Dedifferentiated amniotic fluid mesenchymal stem cell (primary cell): ENCODE data around the gene PFKL.
"Not testable (repeated sequence)": the region's sequence is repeated elsewhere in the genome, so short reads cannot be mapped to it uniquely, and the experiment has no call there.

Source experiments
- DNase-seq: peaks from one replicate; pipeline ENCODE4 v3.0.0-alpha.2; 2016; ENCODE audit errors: extremely low spot score

The PFKL gene

DNA sequence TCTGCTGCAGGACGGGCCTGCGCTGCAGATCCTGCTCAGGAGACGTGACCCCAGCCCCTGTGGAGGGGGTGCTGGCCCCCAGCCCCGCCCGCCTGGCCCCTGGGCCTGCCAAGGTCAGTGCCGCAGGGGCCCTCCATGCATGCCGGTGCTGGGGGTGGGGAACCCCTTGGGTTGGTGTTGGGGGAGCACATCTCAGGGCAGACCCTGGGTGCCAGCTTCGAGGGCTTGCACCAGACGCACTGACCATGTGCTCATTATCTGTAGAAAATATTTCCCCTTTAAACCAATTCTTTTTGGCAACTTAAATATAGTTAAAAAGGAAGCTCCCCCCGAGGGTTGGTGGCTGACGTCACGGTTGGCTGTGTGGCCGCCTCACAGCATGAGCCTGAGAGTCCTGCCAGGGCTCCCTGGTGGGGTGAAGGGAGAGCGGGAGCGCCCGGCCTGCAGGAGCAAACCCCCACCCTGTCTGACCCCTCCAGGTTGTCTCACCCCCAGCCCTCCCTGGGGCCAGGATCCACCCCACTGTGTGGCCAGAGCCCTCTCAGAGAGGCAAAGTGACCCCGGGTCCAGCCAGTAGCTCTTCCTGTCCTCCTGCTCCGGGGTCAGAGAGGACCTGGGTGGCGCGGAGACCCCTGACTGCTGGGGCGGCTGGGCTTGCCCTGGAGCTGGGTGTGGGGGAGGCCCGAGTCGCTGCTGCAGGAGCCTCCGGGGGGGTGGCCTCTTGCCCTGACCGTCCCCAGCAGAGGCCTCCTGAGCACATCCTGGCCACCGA lies 5.3 kb upstream of the PFKL start:
- no peak for DNase-seq

DNA sequence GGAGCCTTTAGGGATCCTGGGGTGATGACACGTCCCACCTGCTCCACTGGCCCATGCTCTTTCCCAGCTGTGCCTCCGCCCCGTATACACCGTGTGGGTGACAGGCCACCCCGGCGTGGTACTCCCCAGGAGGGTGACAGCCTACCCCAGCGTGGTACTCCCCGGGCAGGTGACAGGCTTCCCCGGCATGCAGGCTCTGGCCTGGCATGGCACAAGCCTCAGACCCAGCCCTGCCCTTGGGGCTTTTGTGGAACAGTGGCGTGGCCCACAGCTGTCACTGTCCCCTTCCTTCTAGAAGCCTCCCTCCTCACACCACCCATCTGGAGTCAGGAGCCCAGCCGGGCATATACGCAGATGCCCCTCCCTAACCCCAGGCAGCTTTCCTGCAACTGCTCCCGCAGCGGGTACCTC lies 4.7 kb upstream of the PFKL start:
- DNase-seq, result no peak

DNA sequence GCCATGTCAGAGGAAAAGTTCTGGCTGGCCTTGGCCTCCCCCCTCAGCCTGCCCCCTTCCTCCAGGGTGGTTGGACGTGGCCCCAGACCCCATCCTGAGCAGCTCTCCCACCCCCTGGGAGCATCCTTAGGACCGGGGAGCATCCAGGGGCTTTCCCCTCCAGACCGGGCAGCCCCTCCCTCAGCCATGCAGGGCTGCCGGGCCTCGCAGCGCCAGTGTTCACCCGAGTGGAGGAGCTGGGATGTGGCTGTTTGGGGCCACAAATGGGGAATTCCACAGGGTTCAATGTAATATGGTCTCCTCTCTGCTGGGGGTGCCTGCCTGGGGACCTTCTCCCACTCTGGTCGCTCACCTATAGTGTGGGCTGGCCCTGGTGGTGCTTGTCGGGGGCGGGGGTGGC lies 4.2 kb upstream of the PFKL start:
- DNase-seq, result no peak

DNA sequence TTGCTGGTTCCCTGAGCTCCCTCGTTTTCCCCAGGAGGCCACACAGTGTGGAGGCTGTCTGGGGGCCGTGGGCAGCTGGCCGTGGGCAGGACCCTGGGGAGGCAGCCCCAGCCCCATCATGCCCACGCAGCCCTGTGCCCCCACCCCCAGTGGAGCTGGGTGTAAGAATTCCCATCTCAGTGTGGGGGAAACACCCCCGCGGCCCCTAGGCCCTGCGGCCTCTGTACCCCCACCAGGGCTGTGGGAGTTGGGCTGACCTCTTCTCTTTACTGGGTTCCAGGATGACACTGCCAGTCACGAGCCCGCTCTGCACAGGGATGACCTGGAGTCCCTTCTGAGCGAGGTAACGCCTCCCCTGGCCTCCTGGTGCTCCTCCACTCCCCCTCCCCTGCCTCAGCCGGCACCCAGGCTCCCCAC lies 3.7 kb upstream of the PFKL start:
- no peak for DNase-seq

DNA sequence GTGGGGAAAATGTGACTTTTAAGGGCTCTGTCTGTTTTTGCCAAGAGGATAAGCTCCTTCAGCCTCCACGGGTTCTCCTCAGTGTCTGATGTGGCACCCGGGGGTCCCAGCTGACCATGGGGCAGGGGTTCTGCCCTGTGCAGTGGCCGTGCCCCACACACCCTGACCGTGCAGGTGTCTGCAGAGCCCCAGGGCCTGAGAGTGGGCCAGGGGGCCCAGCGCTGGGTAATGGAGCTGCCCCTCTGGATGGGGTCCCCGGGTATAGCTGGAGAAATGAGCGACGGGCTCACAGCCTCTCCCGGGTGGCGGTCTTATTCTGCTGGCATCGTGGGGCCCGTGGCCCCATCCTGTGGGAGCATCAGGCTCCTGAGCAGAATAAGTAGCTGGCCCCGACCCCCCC lies 2.9 kb upstream of the PFKL start:
- DNase-seq, result no peak

DNA sequence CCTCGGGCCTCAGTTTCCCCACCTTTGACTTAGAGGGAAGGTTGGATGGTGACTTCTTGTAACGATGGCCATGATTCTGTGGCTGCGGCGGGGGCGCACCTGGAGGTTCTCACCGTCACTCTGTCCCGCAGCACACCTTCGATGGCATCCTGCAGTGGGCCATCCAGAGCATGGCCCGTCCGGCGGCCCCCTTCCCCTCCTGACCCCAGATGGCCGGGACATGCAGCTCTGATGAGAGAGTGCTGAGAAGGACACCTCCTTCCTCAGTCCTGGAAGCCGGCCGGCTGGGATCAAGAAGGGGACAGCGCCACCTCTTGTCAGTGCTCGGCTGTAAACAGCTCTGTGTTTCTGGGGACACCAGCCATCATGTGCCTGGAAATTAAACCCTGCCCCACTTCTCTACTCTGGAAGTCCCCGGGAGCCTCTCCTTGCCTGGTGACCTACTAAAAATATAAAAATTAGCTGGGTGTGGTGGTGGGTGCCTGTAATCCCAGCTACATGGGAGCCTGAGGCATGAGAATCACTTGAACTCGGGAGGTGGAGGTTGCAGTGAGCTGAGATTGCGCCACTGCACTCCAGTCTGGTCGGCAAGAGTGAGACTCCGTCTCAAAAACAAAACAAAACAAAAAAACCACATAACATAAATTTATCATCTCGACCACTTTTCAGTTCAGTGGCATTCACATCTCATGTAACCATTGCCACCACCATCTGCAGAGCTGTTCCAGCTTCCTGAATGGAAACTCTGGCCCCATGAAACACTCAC lies 2.1 kb upstream of the PFKL start:
- DNase-seq, result peak; percentile 76

DNA sequence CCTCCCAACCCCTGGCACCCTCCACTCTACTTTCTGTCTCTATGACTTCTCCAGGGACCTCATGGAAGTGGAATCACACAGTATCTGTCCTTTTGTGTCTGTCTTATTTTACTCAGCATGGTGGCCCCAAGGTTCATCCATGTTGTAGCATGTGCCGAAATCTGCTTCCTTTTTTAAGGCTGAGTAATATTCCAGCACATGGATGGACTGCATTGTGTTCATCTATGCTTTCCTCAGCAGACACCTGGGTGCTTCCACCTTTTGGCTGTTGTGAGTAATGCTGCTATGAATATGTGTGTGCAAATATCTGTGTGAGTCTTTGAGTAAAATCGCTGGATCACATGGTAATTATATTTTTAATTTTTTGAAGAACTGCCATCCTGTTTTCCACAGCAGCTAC lies 1.6 kb upstream of the PFKL start:
- no peak for DNase-seq

DNA sequence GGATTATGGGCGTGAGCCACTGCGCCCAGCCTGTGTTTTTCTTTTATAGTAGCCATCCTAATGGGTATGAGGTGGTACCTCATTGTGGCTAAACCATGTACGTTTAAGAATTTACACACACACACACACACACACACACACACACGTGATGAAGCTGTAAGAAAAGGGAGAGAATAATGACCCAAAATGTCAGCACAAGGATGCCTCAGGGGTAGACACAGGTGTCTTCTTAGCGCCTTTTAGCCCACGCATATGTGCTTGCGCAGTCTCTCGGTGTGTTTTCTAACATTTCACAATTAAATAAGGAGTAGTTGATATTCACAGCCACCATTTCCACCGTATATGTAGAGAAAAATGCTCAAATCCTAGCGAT lies 782 bp upstream of the PFKL start:
- no peak for DNase-seq

DNA sequence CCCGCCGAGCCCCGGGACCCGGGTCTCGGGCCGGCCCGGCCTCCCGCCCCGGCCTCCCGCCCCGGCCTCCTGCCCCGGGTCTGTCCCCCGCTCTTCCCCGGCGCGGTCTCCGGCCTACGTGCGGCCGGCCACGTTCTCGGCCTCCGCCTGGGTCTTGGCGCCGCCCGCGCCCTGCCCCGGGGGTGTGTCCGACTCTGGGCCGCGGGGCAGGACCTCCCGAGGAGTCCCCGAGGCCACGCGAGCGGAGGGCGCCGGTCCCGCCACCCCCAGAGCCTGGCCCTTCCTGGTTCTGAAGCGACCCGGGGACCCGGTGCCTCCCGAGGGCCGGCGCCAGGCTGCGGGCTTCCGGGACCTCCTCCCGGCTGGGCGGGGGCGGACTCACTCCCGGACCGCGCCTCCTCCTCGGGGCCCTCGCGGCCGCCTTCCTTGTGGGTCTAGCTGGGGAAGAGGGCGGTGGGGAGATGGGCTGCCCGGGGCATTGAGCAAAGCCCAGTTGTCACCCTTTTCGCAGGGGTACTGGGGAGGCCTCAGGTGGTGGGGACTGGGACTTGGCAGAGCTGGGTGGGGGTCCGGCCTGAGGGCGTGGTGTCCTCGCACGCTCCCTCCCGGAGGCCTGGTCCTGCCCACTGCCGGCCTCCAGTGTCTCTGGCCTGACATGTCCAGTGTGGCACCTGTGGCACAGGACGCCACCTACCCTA lies 558 bp downstream of the PFKL start:
- peak; percentile 39 for DNase-seq

DNA sequence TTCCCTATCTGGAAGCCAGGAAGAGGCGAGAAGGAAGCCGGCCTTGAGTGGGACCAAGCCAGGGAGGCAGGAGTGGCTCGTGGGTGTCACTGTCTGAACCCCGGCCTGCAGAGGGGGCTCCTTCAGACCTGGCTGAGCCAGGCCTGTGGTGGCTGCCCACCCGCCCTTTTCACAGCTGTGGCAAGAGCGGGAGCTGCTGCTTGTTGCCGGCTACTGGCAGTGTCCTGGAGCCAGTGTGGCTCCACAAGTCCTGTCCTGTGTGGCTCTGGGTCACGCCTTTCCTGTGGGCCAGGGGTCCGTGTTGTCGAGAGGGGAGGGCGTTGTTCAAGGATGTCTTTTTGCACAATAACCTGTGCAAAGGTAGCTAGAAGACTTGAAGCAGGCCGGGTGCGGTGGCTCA lies 1.3 kb downstream of the PFKL start:
- no peak for DNase-seq

DNA sequence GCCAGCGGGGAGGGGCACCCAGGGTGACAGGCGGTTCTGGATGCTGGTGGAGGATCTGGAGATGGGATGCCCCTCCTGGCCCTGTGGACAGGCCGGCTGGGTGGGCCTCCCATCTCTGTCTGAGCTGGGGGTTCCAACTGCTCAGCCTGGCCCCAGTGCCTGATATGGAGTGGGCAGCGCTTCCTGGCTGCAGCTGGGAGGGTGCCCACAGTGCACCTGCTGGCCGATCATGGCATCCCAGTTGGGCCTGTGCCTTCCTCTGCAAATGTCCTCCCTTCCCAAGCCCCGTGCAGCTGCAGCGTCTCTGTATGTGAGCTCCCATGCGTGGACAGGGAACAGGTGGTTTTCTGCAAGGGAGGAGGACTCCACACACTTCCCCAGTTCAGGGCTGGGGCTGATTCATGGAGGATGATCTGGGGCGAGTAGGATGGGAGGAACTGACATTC lies 2.1 kb downstream of the PFKL start:
- no peak for DNase-seq

DNA sequence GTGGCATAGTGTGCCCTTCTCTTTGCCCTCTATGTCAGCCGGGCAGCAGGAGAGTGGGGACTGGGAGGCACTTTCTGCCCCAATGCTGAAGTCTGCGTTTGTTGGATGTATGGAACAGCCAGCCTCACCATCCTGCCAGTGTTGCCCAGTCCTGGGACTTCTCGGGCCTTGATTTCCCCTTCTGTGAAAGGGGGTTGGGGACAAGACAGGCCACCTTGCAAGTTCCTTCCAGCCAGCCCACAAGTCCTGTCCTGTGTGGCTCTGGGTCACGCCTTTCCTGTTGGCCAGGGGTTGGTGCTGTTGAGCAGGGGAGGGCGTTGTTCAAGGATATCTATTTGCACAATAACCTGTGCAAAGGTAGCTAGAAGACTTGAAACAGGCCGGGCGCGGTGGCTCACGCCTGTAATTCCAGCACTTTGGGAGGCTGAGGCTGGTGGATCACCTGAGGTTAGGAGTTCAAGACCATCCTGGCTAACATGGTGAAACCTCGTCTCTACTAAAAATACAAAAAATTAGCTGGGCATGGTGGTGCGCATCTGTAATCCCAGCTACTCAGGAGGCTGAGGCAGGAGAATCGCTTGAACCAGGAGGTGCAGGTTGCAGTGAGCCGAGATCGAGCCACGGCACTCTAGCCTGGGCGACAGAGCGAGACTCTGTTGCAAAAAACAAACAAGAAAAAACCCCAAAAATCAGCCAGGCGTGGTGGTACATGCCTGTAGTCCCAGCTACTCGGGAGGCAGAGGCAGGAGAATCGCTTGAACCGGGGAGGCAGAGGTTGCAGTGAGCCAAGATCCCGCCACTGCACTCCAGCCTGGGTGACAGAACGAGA lies 2.9 kb downstream of the PFKL start:
- not testable (repeated sequence) for DNase-seq

DNA sequence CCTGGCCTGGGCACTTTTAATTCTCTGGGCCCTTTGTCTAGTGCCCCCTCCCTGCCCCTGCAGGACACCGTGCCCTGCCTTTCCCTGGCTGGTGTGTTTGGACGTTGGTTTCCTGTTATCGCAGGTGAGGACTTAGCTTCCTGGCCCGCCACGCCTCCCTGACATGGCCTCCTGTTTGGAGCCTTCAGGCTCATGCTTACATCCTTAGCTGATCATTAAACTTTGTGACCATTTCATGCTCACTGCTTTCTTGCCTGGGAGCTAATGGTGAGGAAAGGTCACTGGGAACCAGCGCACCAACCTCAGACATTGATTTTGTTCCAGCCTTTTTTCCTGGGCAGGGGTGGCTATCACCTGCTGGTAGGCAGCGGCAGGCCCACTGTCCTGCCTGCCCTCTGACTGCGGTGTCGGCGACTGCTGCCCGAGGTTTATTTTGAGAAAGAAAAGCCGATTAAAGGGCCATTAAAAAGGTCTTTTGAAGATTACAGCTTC lies 3.7 kb downstream of the PFKL start:
- DNase-seq, result no peak

DNA sequence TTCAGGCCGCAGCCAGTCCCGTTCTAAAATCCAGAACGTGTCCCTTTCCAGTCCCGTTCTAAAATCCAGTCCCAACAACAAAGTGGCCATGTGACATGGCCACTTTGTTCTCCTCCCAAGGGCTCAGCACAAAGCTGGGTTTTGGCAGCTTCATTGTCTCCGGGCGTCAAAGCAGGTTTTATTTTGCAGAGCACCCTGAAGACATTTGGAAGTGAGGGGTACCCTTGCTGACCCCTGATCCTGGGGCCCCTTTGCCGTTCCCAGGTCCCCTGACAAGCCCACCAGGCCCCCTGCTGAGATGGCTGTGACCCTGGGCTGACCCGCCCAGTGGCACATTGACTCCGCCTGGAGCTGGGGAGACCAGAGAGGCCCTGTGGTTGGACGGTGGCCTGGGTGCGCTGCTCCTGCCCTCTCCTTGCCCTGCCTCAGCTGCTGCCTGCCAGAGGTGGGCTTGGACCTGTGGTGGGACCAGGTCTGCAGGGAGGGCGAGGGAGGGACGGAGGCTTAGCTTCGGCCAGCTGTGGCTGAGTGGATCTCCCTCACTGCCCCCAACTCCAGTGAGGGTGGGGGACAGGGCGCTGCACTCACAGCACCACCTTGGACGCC lies 4.3 kb downstream of the PFKL start:
- no peak for DNase-seq

DNA sequence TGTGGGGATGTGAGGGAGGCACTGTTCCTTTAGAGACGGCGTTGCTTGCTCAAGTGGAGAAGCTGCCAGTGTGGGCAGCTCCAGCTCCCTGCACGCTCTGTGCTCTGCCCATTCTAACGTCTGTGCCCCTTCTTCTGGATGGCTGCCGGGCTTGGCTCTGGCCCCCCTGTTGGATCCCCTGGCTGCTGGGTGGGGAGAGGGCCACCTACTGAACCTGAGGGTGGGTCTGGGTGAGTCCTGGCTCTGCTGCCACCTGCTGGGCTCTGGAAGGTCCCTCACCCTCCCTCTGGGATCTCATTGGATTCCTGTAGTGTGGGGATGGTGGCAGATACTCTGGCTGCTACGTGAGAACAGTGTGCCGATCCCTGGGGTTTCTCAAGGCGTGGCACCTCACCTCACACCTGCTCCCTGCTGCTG lies 5.0 kb downstream of the PFKL start:
- DNase-seq, result no peak

DNA sequence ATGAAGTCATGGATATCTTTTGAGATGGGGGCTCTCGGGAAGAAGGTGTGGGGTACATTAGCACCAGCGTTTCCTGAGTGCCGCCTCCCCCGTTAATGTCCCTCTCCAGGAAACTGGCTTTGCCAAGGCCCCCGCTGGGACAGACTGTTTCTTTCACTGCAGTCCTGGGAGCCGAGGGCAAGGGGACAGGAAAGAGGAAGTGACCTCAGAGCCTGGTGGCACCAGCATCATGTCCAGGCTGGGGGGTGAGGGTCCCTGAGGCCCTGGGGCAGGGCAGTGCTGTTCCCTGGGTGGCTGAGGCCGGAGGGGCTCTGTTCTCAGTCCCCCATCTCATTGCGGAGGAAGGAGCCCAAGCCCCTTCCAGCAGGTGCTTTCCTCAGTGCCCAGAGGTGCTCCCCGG lies 5.8 kb downstream of the PFKL start:
- no peak for DNase-seq

DNA sequence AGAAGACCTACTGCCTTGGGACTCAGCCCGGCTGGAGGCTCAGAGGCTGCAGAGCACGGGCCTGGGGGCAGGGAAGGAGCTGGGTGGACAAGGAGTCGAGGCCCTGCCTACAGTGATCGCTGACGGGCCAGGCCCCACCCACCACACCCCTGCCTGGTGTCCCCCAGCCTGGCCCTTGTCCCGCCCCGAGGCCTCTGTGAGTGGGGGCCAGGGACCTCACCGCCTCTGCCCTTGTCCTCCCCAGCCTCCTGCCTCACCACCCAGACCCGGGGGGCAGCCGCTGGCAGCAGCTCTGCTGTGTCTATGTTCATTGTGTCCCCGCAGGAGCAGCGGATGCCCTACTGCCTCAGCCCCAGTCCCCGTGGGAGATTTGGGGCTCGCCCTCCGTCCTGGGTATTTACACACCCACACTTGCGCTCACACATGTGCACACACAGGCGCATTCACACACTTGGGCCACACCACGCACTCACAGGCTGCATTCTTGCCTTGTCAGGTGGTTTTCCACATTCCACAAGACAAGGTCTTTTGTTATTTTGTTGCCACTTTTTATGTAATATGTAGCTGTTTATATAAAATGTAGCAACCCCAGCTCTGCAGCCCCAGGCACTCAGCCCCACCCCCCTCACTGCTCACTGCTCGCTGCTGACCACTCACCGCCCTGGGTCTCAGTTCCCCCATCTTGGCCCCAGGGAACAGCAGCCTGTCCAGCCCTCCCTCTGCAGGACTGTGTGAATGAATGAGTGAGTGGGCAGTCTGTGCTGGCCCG lies 7.3 kb downstream of the PFKL start:
- no peak for DNase-seq

DNA sequence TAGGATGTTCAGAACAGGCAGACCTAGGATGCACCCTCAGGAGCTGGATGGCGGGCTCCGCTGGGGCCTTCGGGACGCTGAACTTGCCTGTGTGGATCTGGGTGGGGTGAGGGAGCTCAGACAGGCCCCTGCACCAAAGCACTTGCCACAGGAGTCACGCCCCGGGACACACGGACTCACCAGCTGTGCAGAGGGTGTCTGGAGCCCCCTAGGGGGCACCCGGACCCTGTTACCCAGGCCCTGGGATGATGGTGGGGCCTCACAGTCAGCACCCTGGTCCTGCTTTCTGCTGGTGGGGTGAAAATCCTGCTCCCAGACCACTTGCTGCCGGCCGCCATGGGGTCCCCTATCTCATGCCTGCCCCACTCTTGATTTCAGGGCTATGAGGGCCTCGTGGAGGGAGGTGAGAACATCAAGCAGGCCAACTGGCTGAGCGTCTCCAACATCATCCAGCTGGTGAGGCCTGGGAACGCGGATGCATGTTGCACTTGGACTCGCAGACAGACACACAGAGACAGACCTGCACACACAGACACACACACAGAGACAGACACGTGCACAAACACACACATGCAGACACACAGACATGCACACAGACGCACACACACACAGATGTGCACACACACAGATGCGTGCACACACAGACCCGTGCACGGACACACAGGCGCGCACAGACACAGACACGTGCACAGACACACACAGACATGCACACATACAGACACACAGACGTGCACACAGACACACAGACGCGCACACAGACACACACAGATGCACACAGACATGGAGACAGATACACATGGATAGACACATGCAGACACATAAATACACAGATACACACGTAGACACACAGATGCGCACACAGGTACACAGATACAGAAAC lies 11.0 kb downstream of the PFKL start:
- no peak for DNase-seq

DNA sequence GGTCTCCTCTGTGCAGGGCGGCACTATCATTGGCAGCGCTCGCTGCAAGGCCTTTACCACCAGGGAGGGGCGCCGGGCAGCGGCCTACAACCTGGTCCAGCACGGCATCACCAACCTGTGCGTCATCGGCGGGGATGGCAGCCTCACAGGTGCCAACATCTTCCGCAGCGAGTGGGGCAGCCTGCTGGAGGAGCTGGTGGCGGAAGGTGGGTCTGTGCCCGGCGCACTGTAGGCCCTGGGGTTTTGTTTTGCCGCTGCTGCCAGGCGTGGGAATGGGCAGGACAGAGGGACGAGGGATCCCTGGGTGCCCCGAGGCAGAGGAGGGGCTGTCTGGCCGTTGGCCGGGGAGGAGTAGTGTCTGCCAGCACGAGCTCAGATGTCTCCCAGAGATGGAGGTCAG lies 12.2 kb downstream of the PFKL start:
- no peak for DNase-seq

DNA sequence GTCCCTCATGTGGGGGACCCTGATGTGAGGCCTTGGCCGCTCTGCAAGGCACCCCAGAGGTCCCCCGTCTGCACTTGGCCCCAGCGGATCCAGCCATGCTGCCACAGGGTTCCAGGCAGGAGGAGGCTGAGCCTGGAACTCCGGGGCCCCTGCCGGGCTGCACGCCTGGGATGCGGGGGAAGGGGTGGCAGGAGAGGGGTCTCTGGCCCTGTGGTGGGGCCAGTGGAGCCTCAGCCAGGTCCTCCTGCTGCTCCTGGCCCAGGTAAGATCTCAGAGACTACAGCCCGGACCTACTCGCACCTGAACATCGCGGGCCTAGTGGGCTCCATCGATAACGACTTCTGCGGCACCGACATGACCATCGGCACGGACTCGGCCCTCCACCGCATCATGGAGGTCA lies 12.9 kb downstream of the PFKL start:
- DNase-seq, result no peak
